GM18873 (cell line): ENCODE data around the gene AFF2.

Experiments
- ATAC-seq: cut with Tn5 transposase; IDR thresholded peaks from one replicate; pipeline ENCODE4 v1.9.1; 2021; ENCODE audit warnings: mild to moderate bottlenecking, moderate library complexity, moderate number of reproducible peaks; ENCODE audit not compliant: unreplicated experiment, low FRiP score

AFF2 gene

DNA sequence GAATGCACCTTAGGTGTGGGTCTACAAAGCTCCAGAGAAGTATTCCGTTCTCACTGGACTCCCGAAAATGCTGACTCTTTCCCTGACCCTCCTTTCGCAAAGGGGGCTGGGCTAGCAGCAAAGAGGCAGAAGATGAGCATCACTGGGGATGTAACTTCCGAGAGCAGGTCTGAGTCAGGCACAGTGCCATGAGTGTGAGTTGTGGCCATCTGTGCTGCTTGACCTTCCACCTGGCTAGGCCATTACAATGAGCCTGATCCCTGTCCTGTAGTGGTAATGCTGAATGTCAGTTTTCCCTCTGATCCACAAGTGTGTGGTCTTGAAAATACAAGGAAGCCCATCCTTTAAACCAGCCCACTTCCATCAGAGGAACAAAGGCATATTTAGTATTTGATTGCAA lies 479.4 kb downstream of the AFF2 start:
- ATAC-seq: no peak

DNA sequence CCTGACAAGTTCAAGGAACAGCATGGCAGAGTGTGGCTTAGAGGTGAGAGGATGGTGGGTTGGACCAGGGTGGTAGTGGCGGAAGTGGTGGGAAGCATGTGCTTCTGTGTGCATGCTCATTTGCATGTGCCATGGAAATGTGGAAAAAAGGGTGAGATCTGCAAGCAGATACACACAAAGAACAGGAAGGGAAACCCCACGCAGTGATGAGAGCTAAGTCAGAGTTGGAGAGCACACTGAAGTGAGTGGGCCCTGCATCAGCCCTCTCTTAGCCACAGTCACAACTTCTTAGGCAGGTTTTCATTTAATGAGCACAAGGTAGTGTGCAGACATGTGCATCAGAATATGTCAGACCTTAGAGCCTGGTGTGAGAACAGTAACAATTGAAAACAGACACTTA lies 483.8 kb downstream of the AFF2 start:
- no peak for ATAC-seq

DNA sequence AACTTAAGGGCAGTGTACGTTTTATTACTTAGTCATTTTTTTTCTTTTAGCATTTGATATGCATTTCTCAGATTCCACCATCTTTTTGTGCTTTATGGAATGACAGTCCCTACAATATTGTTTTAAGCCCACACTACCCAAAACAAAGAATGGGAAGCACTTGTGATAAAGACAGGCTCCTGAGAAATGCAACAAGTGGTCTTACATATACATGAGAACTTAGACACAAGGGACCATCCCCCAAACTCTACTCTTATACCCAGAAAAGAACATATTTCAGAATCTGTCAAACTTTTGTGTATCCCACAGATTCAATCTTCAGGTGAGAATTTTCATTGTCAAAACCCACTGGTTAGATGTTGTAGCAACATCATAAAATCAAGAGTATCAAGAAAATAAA lies 491.1 kb downstream of the AFF2 start:
- no peak for ATAC-seq

GRCh38 chrX:148995661-148996060 lies 495.2 kb downstream of the AFF2 start:
- no peak for ATAC-seq

DNA sequence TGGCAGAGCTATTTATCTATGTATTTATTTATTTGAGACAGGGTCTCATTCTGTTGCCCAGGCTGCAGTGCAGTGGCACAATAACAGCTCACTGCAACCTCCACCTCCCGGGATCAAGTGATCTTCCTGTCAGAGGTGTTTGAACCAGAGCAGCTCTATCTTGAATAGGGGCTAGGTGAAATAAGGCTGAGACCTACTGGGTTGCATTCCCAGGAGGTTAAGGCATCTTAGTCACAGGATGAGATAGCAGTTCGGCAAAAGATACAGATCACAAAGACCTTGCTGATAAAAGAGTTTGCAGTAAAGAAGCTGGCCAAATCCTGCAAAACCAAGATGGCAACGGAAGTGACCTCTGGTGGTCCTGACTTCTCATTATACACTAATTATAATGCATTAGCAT lies 501.9 kb downstream of the AFF2 start:
- ATAC-seq: no peak

GRCh38 chrX:149003863-149004660 lies 503.6 kb downstream of the AFF2 start:
- ATAC-seq: no peak

- no peak for ATAC-seq
Observed at GRCh38 chrX:149004936-149005335, 504.5 kb downstream of the AFF2 start.

- no peak for ATAC-seq
Observed at GRCh38 chrX:149006235-149006634, 505.8 kb downstream of the AFF2 start.

GRCh38 chrX:149007423-149007822 lies 507.0 kb downstream of the AFF2 start:
- ATAC-seq: no peak

DNA sequence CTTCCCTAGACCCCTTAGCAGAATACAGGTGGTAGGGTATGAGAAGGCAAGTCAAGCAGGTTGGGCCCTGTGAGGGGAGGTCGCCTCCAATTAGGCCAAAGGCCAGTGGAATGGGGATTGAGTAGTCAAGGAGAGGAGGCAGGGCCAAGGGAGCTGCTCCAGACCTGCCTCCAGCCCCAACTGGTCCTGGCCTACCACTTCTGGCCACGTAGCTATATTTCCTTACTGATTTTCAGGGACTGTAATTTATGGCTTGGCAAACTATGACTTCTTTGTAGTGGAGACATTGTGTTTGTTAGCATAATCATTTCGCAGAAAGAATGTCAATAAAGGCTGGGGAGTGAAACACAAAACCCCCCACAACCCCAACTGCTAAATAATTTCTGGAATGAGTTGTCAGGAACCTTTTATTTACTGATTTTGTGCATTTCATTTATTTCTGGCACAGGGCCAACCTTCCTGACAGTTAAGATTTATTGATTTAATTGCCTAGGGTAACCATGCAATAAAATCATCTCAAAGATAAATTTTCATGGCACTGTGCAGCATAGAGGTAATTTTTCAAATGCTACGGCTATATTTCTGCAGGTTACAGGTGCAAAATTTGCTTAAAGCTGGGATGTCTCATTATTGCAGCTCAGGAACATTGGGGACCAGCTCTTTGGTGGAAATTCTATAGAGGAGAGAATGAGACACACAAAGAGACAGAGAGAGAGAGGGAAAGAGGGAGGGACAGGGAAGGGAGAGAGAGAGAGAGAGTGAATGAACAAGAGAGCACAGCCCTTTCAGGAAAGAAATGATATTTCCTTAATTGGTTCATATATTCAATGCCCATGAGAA lies 509.8 kb downstream of the AFF2 start:
- ATAC-seq: no peak

DNA sequence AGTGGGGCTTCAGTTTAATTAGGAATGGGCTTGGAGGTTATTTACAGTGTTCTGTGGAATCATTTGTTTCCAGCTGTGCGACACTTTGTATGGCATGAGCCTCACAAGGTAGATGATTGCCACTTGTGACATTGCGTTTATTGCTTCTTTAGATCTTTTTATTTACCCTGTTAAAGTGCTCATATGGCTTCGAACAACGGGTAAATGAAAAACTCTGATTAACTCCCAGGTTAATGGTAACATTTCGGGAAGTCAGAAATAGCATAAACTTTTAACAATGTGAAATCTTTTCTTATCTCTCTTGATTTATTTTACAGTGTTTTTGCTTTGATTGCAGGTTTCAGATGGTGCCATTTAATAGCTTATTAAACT lies 510.4 kb downstream of the AFF2 start:
- no peak for ATAC-seq

DNA sequence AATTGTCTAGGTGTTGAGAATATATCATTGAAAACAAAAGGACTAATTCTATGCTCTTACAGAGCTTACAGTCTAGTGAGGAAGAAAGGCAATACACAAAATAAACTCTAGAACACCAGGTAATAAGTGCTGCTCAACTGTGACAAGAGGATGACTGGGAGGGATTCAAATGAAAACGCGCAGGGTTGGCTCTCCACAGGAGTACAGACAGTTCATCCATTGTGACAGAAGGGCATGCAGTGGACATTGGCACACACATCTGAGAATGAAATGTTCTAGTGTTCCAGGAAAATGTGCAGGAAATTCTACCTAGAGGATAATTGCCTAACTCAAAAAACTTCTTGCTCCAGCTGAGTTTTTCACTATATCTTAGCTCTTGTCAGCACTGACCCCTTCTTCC lies 512.7 kb downstream of the AFF2 start:
- ATAC-seq: no peak

DNA sequence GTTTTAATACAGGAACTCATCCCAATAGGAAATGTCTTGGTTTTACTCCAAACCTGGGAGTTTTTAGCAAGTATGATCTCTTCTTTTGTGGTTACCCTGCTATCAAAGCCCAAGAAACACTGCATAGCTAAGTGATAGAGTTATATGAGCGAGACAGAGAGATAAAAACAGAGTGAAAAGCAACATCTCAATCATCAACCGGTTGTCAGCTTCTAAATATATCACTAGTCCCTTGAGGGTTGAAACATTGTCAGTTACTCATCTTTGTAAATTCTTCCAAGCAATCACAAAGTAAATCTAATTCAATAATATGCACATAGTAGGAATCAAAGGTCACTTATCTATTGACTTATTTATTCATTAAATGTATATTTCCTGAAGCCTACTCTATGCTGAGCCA lies 520.7 kb downstream of the AFF2 start:
- ATAC-seq: no peak

- ATAC-seq: no peak
Observed at GRCh38 chrX:149022485-149022884, 522.1 kb downstream of the AFF2 start.

GRCh38 chrX:149032449-149032848 lies 532.0 kb downstream of the AFF2 start:
- ATAC-seq: no peak

DNA sequence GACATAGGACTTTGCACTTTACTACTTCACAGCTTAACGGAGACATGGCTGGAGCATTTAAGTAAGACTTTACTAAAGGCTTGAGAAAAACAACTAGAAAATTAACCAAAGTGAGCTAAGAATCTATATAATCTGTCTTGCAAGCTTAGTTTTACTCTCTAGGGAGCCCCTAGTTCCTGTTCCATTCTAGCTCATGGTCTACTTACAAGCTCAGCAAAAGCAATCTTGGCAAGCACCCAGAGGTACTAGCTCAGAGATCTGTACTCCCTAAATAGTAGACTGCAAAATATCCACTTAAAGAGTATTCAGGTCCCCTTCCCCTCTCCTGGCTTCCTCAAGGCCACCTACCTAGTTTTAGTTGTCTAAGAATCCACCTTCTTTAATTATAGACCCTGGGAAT lies 535.7 kb downstream of the AFF2 start:
- ATAC-seq: no peak

DNA sequence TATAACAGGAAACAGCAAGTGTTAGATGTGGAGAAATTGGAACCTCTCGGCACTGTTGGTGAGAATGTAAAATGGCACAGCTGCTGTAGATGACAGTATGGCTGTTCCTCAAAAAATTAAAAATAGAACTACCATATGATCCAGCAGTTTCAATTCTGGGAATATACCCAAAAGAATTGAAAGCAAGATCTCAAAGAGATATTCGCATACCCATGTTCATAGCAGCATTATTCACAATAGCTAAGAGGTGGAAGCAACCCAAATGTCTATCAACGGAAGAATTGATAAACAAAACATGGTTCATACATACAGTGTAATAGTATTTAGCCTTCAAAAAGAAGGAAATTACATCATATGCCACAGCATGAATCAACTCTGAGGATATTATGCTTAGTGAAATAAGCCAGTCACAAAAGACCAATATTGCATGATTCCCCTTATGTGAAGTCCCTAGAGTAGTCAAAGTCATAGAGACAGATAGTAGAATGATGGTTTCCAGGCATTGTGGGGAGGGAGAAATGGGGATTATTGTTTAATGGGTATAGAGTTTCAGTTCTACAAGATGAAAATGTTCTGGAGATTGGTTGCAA lies 537.0 kb downstream of the AFF2 start:
- ATAC-seq: no peak

- no peak for ATAC-seq
Observed at GRCh38 chrX:149039057-149039456, 538.6 kb downstream of the AFF2 start.

DNA sequence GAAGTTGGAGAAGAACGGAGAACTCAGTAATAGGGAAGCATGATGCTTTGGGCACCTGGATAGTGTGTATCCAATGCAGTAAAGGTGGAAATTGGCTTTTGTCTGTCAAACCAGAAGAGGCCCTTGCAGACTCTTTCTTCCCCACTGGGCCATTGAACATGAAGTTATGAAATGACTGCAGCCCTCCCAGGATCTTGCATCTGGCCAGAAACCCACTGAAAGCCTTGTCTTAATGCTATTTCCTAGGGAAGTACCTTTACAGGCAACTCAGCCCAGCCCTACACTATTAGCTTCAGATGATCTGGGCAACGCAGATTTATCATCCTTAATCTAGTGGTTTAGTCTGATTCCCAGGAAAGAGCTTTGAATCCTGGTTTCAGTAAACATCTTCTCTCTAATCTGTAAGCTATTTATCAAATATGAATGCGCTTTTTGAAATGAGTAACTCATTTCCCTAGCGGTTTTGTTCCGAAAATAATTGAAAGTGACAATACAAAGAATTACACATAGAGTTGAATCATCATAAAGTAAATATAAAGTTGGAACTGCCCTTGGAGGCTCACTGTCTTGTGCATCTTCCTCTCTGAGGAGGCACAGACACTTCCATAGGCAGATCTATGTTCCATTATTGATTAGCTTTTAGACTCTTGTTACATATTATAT lies 540.6 kb downstream of the AFF2 start:
- ATAC-seq: peak; percentile 53

DNA sequence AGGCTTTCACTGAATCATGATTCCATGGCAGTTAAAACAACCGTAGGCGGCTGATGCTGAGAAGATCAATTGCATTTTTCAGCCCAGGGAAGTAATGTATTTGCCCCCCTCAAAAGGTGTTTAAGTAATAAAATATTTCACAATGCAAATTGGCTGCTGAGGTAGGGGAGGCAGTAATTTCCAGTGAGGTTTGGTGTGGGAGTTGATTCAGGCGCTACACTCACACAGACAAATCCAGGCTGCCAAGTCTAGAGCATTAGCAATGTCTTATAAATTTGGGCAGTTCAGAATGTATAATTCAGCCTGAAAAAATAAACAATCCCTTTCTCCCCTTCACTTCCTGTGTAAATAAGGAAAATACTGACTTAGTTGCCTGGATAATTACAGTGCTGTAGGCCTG lies 543.0 kb downstream of the AFF2 start:
- ATAC-seq: no peak

DNA sequence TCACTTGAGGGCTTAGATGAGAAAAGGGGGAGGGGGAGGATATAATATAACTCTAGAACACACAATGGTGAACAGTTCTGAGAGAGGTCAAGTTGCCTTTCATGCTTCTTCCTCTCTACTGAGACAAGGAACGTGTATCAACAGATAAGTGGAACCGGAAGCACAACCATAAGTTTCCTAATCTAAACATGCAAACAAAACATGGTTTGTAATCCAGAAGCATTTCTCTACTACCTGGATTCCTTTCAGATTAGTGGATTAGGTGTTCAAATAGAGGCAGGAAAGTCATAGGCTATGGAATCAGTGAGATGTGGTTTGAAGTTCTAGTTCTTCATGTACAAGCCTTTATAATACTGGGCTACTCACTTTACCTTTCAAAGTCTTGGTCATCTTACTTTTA lies 544.1 kb downstream of the AFF2 start:
- no peak for ATAC-seq
